Body of pancreas (tissue), 2 donors: ENCODE data around the gene HOMEZ. TPM values are rescaled to one million over a fixed set of nuclear protein-coding genes. Genes with fewer than 3 reads are reported as not detected.

Experiments
- small RNA-seq: library from RNA; depleted of rRNA; stranded (forward); fragments of <200 nt; gene quantifications from one replicate; pipeline ENCODE3, GENCODE V24; 2016
- total RNA-seq, 2 donors: library from RNA; depleted of rRNA; stranded (reverse); fragments of >200 nt; gene quantifications; one replicate each; pipeline ENCODE4 v1.1.0, GENCODE V29; 2016

The HOMEZ gene
- total RNA-seq, 2 donors from 2014 or later: 4.9 to 8.6 TPM

Small RNA genes within 50 kb of the gene (small RNA-seq; reads per million reads assigned to genes)
- gene AL049829.1 (not detected), gene RNU6-1046P (not detected)

Other genes with a start within 250 kb of the HOMEZ start
- gene PSMB11, start 243.9 kb downstream of the HOMEZ start, total RNA-seq: not detected
- 1 to 10 TPM; 4.9 to 9.9 TPM for gene CDH24, start 228.6 kb downstream of the HOMEZ start, total RNA-seq
- 100 to 1,000 TPM in 1 of 2 donors, 10 to 100 TPM in 1; 91.6 to 110 TPM for gene ACIN1, start 191.0 kb downstream of the HOMEZ start, total RNA-seq
- gene C14orf119, start 190.6 kb downstream of the HOMEZ start, total RNA-seq: 1 to 10 TPM; 3.6 to 7.0 TPM
- gene CIROP, start 181.1 kb downstream of the HOMEZ start, total RNA-seq: not detected
- not detected for gene CEBPE, start 166.9 kb downstream of the HOMEZ start, total RNA-seq
- 10 to 100 TPM; 17.8 to 18.2 TPM for gene SLC7A8, start 102.5 kb downstream of the HOMEZ start, total RNA-seq
- not detected for gene RNF212B, start 48.2 kb downstream of the HOMEZ start, total RNA-seq
- gene PPP1R3E, start 16.7 kb upstream of the HOMEZ start, total RNA-seq: 1 to 10 TPM; 5.4 to 9.6 TPM
- 10 to 100 TPM; 25.4 to 73.2 TPM for gene BCL2L2, start 20.7 kb upstream of the HOMEZ start, total RNA-seq
- gene PABPN1, start 35.3 kb upstream of the HOMEZ start, total RNA-seq: 10 to 100 TPM; 28.8 to 46.8 TPM
- gene SLC22A17, start 66.8 kb upstream of the HOMEZ start, total RNA-seq: 10 to 100 TPM; 20.8 to 36.6 TPM
- gene EFS, start 79.0 kb upstream of the HOMEZ start, total RNA-seq: 1 to 10 TPM in 1 of 2 donors, under 1 TPM in 1; 0.99 to 1.3 TPM
- gene IL25, start 86.7 kb upstream of the HOMEZ start, total RNA-seq: not detected
- not detected for gene CMTM5, start 90.9 kb upstream of the HOMEZ start, total RNA-seq
- 1 to 10 TPM in 1 of 2 donors, under 1 TPM in 1; 0.26 to 1.6 TPM for gene MYH6, start 122.1 kb upstream of the HOMEZ start, total RNA-seq
- gene MYH7, start 149.5 kb upstream of the HOMEZ start, total RNA-seq: 1 to 10 TPM in 1 of 2 donors, under 1 TPM in 1; 0.52 to 2.0 TPM
- gene NGDN, start 183.6 kb upstream of the HOMEZ start, total RNA-seq: 10 to 100 TPM; 29.0 to 31.6 TPM